ENCODE measurements around the gene SLK.

DNA sequence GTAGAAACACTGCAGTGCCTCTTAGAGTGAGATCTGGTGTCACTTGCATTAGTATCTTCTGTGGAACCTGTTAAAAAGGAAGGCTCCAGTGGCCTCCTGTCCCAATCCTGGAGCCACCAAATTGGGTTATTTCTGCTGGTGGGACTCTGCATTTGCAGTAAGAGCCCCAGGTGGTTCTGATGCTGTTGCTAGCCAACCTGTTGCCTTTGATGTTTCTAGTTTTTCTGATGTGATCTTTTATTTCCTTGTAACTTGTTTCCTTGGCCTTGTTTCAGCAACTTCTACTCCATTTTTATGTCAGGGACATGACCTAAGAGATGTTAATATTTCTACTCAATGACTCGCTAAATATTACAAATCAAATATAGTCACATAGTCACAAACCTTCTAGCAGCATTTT, 36.5 kb upstream of the SLK start:
- TF ChIP-seq, protein P1, sequence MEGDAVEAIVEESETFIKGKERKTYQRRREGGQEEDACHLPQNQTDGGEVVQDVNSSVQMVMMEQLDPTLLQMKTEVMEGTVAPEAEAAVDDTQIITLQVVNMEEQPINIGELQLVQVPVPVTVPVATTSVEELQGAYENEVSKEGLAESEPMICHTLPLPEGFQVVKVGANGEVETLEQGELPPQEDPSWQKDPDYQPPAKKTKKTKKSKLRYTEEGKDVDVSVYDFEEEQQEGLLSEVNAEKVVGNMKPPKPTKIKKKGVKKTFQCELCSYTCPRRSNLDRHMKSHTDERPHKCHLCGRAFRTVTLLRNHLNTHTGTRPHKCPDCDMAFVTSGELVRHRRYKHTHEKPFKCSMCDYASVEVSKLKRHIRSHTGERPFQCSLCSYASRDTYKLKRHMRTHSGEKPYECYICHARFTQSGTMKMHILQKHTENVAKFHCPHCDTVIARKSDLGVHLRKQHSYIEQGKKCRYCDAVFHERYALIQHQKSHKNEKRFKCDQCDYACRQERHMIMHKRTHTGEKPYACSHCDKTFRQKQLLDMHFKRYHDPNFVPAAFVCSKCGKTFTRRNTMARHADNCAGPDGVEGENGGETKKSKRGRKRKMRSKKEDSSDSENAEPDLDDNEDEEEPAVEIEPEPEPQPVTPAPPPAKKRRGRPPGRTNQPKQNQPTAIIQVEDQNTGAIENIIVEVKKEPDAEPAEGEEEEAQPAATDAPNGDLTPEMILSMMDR (IDR thresholded peaks at IDR 0.05): no peak
- no peak for TF ChIP-seq MEF2A (IDR thresholded peaks at IDR 0.05; ENCODE audit: borderline replicate concordance, low read depth)
- no peak for TF ChIP-seq SIN3A (IDR thresholded peaks at IDR 0.05; ENCODE audit: borderline replicate concordance, low read depth, low read length)
- TF ChIP-seq RFX5 (IDR thresholded peaks at IDR 0.05; ENCODE audit: low read length): no peak
- no peak for TF ChIP-seq YY1 (IDR thresholded peaks at IDR 0.05; ENCODE audit: low read depth)
- TF ChIP-seq RCOR1 (IDR thresholded peaks at IDR 0.05; ENCODE audit: low read length): no peak
- no peak for TF ChIP-seq GABPA (IDR thresholded peaks at IDR 0.05; ENCODE audit: low read depth)
- TF ChIP-seq TAF1 (IDR thresholded peaks at IDR 0.05; ENCODE audit: borderline replicate concordance, low read depth, low read length): no peak
- TF ChIP-seq NFIC (IDR thresholded peaks at IDR 0.05; ENCODE audit: borderline replicate concordance): no peak
- TF ChIP-seq EZH2phosphoT487 (IDR thresholded peaks at IDR 0.05; ENCODE audit: borderline replicate concordance, low read depth): no peak
- TF ChIP-seq, protein P2, sequence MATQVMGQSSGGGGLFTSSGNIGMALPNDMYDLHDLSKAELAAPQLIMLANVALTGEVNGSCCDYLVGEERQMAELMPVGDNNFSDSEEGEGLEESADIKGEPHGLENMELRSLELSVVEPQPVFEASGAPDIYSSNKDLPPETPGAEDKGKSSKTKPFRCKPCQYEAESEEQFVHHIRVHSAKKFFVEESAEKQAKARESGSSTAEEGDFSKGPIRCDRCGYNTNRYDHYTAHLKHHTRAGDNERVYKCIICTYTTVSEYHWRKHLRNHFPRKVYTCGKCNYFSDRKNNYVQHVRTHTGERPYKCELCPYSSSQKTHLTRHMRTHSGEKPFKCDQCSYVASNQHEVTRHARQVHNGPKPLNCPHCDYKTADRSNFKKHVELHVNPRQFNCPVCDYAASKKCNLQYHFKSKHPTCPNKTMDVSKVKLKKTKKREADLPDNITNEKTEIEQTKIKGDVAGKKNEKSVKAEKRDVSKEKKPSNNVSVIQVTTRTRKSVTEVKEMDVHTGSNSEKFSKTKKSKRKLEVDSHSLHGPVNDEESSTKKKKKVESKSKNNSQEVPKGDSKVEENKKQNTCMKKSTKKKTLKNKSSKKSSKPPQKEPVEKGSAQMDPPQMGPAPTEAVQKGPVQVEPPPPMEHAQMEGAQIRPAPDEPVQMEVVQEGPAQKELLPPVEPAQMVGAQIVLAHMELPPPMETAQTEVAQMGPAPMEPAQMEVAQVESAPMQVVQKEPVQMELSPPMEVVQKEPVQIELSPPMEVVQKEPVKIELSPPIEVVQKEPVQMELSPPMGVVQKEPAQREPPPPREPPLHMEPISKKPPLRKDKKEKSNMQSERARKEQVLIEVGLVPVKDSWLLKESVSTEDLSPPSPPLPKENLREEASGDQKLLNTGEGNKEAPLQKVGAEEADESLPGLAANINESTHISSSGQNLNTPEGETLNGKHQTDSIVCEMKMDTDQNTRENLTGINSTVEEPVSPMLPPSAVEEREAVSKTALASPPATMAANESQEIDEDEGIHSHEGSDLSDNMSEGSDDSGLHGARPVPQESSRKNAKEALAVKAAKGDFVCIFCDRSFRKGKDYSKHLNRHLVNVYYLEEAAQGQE (IDR thresholded peaks at IDR 0.05; ENCODE audit: low read depth, low read length): no peak
